GM19023 (cell line): ENCODE data around the gene SLC25A39.
"Not testable (repeated sequence)": the region's sequence is repeated elsewhere in the genome, so short reads cannot be mapped to it uniquely, and the experiment has no call there.

Experiments
- ATAC-seq: cut with Tn5 transposase; IDR thresholded peaks from one replicate; pipeline ENCODE4 v1.9.1; 2021; ENCODE audit warnings: mild to moderate bottlenecking, moderate library complexity; ENCODE audit not compliant: unreplicated experiment

SLC25A39 gene, protein sequence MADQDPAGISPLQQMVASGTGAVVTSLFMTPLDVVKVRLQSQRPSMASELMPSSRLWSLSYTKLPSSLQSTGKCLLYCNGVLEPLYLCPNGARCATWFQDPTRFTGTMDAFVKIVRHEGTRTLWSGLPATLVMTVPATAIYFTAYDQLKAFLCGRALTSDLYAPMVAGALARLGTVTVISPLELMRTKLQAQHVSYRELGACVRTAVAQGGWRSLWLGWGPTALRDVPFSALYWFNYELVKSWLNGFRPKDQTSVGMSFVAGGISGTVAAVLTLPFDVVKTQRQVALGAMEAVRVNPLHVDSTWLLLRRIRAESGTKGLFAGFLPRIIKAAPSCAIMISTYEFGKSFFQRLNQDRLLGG

GRCh38 chr17:44324571-44325275 lies at the start of gene SLC25A39:
Gene SLC25A39, minus strand, starts transcription at chr17:44324823. Its CDS starts 1,261 bp downstream, at chr17:44323562.
- peak; percentile 65 for ATAC-seq

DNA sequence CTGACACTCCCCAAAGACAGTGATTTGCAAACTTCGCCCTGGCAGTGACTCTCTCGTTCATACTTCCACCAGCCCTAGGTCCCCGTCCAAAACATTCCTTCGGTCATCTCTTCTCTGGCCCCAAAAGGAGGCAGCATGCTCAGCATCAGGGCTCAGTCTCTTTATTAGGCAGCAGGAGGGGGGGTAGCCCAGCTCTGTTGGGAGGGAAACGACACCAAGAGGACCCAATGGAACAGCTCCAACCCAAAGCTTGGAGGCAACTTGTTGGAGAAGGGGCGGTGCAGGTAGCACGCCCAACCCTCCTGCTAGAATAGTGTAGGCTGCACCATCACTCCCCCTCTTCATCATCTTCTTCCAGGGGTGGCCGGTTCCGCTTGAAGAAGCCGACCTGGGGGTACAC lies 47.4 kb upstream of the SLC25A39 start:
- no peak for ATAC-seq

GRCh38 chr17:44369414-44370023 lies 44.9 kb upstream of the SLC25A39 start:
- not testable (repeated sequence) for ATAC-seq

DNA sequence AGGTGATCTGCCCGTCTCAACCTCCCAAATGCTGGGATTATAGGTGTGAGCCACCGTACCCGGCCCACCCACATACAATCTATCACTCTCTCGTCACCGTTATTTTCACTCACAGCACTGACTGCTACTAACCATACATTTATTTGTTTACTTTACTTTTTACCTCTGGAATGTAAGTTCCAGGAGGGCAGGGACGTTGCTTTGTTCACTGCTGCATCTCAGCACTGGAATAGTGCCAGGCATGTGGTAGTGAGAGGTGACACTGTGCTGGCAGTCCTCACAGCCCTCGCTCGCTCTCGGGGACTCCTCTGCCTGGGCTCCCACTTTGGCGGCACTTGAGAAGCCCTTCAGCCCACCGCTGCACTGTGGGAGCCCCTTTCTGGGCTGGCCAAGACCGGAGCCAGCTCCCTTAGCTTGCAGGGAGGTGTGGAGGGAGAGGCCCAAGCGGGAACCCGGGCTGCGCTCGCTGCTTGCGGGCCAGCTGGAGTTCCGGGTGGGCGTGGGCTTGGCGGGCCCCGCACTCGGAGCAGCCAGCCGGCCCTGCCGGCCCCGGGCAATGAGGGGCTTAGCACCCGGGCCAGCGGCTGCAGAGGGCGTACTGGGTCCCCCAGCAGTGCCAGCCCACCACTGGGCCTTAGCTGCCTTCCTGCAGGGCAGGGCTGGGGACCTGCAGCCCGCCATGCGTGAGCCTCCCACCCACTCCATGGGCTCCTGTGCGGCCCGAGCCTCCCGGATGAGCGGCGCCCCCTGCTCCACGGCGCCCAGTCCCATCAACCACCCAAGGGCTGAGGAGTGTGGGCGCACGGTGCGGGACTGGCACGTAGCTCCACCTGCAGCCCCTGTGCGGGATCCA lies 44.0 kb upstream of the SLC25A39 start:
- not testable (repeated sequence) for ATAC-seq

DNA sequence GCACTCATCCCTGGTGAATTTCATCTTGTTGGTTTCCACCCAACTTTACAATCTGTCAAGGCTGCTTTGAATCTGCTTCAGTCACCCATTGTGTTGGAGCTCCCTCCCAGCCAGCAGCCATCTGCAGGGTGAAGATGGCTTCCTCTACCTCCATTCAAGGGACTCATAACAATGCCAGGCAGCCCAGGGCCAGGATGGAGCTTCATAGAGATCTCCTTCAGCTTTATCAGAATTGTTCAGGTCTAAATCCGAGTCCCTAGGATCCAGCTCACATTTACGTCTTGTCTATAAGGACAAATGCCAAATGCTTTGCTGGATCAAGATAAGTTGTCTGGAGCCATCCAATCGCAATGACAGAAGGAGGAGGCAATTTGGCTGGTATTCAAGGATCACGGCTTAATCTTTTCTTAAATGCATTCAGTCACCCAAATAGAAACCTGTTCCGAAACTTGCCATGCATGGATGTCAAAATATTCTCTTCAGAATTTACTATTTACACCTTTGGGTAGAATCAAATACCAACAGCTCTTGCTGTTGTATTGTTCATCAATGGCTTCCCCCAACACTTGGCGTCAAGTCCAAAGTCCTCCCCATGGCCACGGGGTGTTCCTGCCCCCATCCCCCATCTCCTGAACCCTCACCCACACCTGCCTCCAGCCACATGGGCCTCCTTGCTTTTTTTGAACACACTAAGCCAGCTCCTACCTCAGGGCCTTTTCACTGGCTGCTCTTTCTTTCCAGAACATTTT lies 42.8 kb upstream of the SLC25A39 start:
- ATAC-seq: no peak

GRCh38 chr17:44365051-44365450 lies 40.4 kb upstream of the SLC25A39 start:
- ATAC-seq: not testable (repeated sequence)

- ATAC-seq: no peak
Measured at GRCh38 chr17:44363613-44364159, 39.1 kb upstream of the SLC25A39 start, which contains the start of gene FAM171A2. Gene FAM171A2, minus strand, starts transcription at chr17:44363853. Its CDS starts 139 bp downstream, at chr17:44363714.

DNA sequence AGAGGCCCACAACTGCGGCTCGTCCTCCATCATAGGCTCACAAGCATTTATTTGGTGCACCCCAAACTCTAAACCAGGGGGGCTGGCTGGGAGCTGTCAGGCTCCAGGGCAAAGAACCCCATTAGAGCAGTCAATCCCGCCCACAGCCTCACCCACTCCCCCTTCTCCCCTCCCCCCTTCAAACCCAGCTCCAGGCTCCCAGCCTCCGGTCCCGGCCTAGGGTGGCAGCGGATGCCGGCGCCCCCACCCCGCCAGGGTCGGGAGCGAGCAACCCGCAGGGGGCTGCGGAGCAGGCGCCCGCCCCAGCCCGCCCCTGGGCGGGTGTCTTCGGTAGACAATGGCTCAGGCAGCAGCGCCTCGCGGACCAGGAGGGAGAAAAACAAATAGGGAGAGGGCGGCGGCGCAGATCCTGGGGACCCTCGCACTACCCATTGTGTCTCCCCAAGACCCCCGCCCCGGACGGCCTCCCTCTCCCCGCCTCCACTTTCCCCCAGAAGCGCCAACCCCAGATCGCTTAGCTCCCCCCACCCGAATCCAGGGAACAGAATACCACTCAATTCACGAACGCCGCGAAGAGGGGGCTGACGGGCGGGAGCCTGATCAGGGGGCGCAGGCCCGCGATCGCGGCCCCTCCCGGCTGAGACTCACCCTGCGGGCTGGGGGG lies 38.5 kb upstream of the SLC25A39 start:
- ATAC-seq: no peak

DNA sequence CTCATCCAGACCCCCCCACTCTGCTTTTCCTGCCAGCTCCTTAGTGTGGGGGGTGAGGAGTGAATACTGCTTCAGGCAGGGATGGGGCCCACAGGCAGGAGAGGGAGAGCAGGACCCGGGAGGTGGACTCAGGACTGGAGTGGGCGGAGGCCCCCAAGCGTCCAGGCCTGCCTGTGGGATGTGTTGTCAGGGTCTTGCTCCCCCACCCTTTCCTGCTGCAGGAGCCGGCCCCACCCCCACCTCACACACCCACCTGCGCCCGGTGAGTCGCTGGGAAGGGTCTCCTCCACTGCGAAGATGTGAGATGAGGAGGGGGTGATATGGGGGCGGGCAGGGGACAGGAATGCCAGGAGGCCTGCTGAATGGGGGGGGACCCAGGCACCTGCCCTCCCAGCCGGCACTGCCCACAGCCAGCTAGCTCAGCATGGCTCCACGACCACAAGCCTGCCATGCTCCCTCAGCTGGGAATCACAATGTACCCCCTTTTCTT lies 37.9 kb upstream of the SLC25A39 start:
- no peak for ATAC-seq

DNA sequence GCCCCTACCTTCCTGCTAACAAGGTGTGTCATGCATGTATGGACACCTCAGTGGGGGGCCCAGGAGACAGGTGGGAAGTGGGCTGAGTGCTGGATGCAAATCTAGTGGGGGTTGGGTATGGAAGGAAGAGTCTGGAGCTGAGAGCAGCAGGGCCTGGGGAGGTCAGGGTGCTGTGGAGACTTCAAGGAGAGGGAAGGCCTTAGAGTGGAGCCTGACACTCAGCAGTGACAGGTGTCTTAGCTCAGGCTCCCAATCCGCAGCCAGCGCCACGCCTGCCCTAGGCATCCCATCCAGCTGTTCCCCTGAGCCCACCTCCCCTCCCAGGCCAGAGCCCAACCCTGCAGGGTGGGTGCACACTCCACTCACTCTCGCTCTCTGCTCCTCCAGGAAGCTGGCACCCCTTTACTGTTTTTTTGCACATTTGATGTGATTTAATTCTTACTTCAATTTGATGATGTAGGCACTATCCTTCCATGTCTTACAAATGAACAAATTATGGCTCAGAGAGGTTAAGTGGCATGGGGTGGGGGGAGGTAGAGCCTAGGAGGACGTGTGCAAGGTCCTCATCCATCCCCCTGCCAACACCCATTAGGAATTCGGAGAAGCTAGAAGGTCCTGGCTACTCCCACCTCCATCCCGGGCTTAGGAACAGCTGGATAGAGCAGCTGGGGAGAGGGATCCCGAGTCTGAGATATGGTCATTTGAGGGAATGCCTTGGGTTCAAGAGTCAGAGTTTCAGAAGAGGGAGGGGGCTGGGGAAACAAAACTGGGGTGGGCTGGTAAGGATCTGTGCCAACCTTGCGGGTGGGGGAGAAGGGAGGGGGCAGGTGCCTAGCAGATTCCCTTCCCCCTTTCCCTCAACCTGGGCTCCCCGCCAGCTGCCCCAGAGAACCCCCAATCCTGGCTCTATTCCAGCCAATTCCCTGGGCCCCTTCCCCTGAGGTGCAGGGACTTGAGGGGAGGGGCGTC lies 37.0 kb upstream of the SLC25A39 start:
- no peak for ATAC-seq

DNA sequence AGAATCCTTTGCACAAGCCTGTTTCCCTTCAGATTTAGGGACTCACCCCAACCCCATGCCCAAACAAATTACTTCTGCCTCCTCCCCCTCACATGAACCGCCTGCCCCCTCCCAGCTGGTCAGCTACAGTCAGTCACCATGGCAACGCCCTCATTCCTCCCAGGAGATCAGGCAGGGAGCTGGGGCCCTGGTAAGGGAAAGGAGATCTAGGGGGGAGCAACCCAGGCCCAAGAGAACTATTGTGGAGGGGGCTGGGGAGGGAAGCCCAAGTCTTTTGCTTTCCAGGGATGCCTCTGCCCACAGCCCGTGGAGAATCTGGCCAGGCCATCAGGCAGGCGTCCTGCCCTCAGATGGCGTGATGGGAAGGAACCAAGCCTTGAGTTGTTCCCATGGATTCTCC lies 36.2 kb upstream of the SLC25A39 start:
- ATAC-seq: no peak

DNA sequence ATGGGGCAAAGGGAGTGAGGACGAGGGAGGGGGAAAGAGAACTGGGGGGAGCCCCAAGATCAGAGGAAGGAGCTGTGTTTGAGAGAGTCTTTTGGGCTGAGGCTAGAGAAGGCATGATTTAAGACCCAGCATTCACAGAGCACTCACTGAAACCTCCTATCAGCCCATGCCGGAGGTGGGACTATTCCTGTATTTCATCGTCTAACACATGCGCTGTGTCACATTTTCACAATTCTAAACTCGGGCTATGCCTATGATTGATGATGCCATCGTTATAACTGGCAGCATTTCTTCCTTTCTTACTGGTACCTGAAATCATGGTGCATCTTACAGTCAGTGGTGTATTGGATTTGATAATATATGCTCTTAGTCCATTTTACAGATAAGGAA lies 35.5 kb upstream of the SLC25A39 start:
- ATAC-seq: no peak

DNA sequence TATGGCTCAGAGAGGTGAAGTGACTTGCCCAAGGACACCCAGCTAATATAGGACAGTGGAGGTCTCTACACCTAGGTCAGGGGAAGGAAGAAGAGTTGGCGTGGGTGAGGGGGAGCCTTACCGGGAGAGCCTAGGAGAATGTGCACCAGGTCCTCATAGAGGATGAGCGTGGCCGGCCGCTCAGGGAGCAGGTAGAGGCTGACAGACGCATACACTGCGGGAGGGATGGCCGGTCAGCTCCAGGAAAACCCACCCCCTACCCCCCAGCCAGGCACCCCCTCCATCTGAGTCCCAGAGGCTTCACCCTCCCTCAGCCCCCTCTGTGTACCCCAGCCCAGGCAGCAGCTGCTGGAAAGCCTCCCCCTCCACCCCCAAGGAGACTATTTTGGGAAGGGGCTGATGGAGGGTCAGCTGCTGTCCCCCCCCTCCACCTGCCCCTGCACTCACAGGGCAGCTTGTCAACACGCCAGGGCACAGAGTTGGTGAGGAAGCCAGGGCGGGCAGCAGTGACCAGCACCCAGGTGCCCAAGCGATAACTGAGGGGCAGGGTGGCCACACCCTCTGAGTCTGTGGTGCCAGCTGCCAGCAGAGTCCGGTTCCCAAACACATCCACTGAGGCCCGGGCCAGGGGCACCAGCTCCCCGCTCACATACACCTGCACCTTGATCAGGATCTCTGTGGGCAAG lies 35.0 kb upstream of the SLC25A39 start:
- no peak for ATAC-seq

DNA sequence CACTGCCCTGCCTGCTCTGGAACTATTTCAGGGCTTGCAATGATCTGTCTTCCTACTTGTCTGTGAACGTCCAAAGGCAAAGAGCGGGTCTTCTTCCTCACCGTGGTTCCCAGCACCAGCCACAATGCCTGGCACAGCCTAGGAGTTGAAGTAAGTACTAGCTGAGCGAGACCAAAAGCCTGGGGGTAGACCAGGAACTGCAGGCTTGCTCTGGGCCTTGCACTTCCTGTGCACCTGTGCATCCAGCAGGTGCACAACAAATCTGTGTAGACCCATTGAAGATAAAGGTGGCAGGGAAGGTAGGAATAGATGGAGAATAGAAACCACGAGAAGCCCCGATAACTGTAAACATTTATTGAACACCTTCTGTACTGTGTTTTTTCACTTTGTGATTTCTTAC lies 34.4 kb upstream of the SLC25A39 start:
- no peak for ATAC-seq

DNA sequence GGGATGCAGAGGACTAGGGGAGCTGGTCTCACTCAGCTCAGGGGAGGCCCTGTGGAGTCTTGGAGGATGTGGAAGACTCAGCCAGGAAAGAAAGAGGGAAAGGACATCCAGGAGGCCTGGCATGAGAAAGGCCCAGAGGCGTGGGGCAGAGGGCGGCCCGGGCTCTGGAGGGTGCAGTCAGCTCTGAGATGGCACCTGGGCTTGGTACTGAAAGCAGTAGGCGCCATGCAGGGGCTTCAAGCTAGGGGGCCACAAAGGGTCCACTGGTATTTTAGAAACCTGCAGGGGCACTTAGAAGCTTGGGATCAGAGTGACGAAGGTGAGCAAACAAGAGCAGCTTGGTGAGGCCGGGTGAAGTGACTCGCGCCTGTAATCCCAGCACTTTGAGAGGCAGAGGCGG lies 33.4 kb upstream of the SLC25A39 start:
- no peak for ATAC-seq

GRCh38 chr17:44356241-44356640 lies 31.6 kb upstream of the SLC25A39 start:
- ATAC-seq: no peak

DNA sequence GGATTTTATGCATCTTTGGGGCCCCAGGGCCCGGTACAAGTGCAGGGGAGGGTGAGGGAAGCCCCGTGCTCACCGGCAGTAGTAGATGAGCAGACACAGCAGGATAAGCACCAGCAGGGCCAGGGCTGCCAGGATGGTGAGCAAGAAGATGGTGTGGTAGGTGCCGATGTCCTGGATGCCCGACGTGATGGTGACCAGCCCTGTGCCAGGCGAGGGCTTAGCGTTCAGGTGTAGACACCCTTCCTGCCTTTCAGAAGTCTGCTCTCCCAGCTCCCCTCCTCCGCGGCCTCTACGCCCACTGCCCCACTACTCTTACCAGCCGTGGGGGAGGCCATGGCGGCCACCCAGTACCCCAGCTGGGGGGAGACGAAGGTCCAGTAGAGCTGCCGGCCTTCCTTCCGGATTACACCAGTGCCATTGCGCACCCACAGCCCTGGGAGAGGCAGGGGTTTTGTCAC lies 31.0 kb upstream of the SLC25A39 start:
- ATAC-seq: no peak
